ENCODE results near the gene LSAMP.

LSAMP gene

GRCh38 chr3:116048991-116049390 lies 396.3 kb downstream of the LSAMP start:
- no peak for DNase-seq

- DNase-seq = no peak
Observed at GRCh38 chr3:116046350-116046749, 398.9 kb downstream of the LSAMP start.

GRCh38 chr3:116045314-116045713 lies 400.0 kb downstream of the LSAMP start:
- no peak for DNase-seq

GRCh38 chr3:116040152-116040551 lies 405.1 kb downstream of the LSAMP start:
- no peak for DNase-seq

GRCh38 chr3:116039651-116039985 lies 405.7 kb downstream of the LSAMP start:
- no peak for DNase-seq

GRCh38 chr3:116038968-116039650 lies 406.2 kb downstream of the LSAMP start:
- peak; percentile 50 for DNase-seq

- no peak for DNase-seq
Observed at GRCh38 chr3:116037954-116038911, 407.1 kb downstream of the LSAMP start.

- no peak for DNase-seq
Observed at GRCh38 chr3:116035429-116035828, 409.9 kb downstream of the LSAMP start.

GRCh38 chr3:116034794-116035193 lies 410.5 kb downstream of the LSAMP start:
- peak; percentile 43 for DNase-seq

GRCh38 chr3:116034086-116034485 lies 411.2 kb downstream of the LSAMP start:
- no peak for DNase-seq

GRCh38 chr3:116033516-116033915 lies 411.8 kb downstream of the LSAMP start:
- no peak for DNase-seq

- no peak for DNase-seq
Observed at GRCh38 chr3:116032176-116032575, 413.1 kb downstream of the LSAMP start.

GRCh38 chr3:116030131-116030850 lies 415.0 kb downstream of the LSAMP start:
- DNase-seq = no peak

GRCh38 chr3:116029266-116029665 lies 416.0 kb downstream of the LSAMP start:
- DNase-seq = no peak

GRCh38 chr3:116028157-116028556 lies 417.1 kb downstream of the LSAMP start:
- no peak for DNase-seq

- DNase-seq = no peak
Observed at GRCh38 chr3:116020989-116021388, 424.3 kb downstream of the LSAMP start.

GRCh38 chr3:116020495-116020894 lies 424.8 kb downstream of the LSAMP start:
- DNase-seq = peak; percentile 22

- no peak for DNase-seq
Observed at GRCh38 chr3:116019254-116019763, 426.0 kb downstream of the LSAMP start.

GRCh38 chr3:116018646-116019045 lies 426.6 kb downstream of the LSAMP start:
- DNase-seq = peak; percentile 54

- no peak for DNase-seq
Observed at GRCh38 chr3:116015931-116016330, 429.4 kb downstream of the LSAMP start.

- no peak for DNase-seq
Observed at GRCh38 chr3:116007000-116007399, 438.3 kb downstream of the LSAMP start.

GRCh38 chr3:116005404-116005803 lies 439.9 kb downstream of the LSAMP start:
- DNase-seq = peak; percentile 99

- DNase-seq = no peak
Observed at GRCh38 chr3:116002235-116002634, 443.1 kb downstream of the LSAMP start.

Data from fibroblast of upper back skin (primary cell).